Measurements from ENCODE around the gene HNRNPH2.

The HNRNPH2 gene

GRCh38 chrX:101407748-101408531 is at the start of gene HNRNPH2, which contains the start of gene GLA:
TSS of gene HNRNPH2 (plus strand) at chrX:101408222. CDS start at chrX:101411989, 3,767 bp downstream.
TSS of gene GLA (minus strand) at chrX:101407925. CDS start at chrX:101407903, 22 bp downstream.
- DNase-seq (ENCODE audit: low spot score), result peak; percentile 88

- DNase-seq (ENCODE audit: low spot score), result no peak
Observed at GRCh38 chrX:101359966-101360365, 48.1 kb upstream of the HNRNPH2 start.

GRCh38 chrX:101360390-101360789 is 47.6 kb upstream of the HNRNPH2 start:
- no peak for DNase-seq (ENCODE audit: low spot score)

- no peak for DNase-seq (ENCODE audit: low spot score)
Observed at GRCh38 chrX:101362116-101362515, 45.9 kb upstream of the HNRNPH2 start.

- no peak for DNase-seq (ENCODE audit: low spot score)
Observed at GRCh38 chrX:101362757-101363156, 45.3 kb upstream of the HNRNPH2 start.

GRCh38 chrX:101365301-101365795 is 42.7 kb upstream of the HNRNPH2 start:
- DNase-seq (ENCODE audit: low spot score), result no peak

GRCh38 chrX:101368800-101369199 is 39.2 kb upstream of the HNRNPH2 start:
- no peak for DNase-seq (ENCODE audit: low spot score)

- no peak for DNase-seq (ENCODE audit: low spot score)
Observed at GRCh38 chrX:101369687-101370086, 38.3 kb upstream of the HNRNPH2 start.

GRCh38 chrX:101370888-101371504 is 37.0 kb upstream of the HNRNPH2 start:
- no peak for DNase-seq (ENCODE audit: low spot score)

- no peak for DNase-seq (ENCODE audit: low spot score)
Observed at GRCh38 chrX:101377547-101377946, 30.5 kb upstream of the HNRNPH2 start.

- no peak for DNase-seq (ENCODE audit: low spot score)
Observed at GRCh38 chrX:101383679-101384205, 24.3 kb upstream of the HNRNPH2 start.

GRCh38 chrX:101385026-101385684 is 22.9 kb upstream of the HNRNPH2 start:
- DNase-seq (ENCODE audit: low spot score), result no peak

GRCh38 chrX:101385795-101386541 is 22.1 kb upstream of the HNRNPH2 start, which contains the start of gene BTK:
TSS of gene BTK (minus strand) at chrX:101386191. CDS start at chrX:101375284, 10,907 bp downstream.
- no peak for DNase-seq (ENCODE audit: low spot score)

- DNase-seq (ENCODE audit: low spot score), result no peak
Observed at GRCh38 chrX:101386542-101386885, 21.5 kb upstream of the HNRNPH2 start.

- DNase-seq (ENCODE audit: low spot score), result no peak
Observed at GRCh38 chrX:101388604-101389003, 19.4 kb upstream of the HNRNPH2 start.

GRCh38 chrX:101390664-101391525 is 17.1 kb upstream of the HNRNPH2 start, which contains the start of gene RPL36A:
TSS of gene RPL36A (plus strand) at chrX:101391011. CDS start at chrX:101391044, 33 bp downstream.
- DNase-seq (ENCODE audit: low spot score), result peak; percentile 72

- DNase-seq (ENCODE audit: low spot score), result no peak
Observed at GRCh38 chrX:101391831-101392230, 16.2 kb upstream of the HNRNPH2 start.

- no peak for DNase-seq (ENCODE audit: low spot score)
Observed at GRCh38 chrX:101393530-101394305, 14.3 kb upstream of the HNRNPH2 start.

- DNase-seq (ENCODE audit: low spot score), result no peak
Observed at GRCh38 chrX:101394372-101394771, 13.7 kb upstream of the HNRNPH2 start.

GRCh38 chrX:101395789-101396188 is 12.2 kb upstream of the HNRNPH2 start:
- no peak for DNase-seq (ENCODE audit: low spot score)

All from kidney capillary endothelial cell (primary cell).